Cardiac muscle cell (in vitro differentiated cells and primary cell): ENCODE data around the gene KLF2. TPM values are rescaled to one million over a fixed set of nuclear protein-coding genes. Genes with fewer than 3 reads are reported as not detected.
"Not testable (repeated sequence)": the region's sequence is repeated elsewhere in the genome, so short reads cannot be mapped to it uniquely, and the experiment has no call there.

Source experiments
- DNase-seq, 2 donors: peaks; one replicate each; pipeline versions ENCODE4 v3.0.0 to v3.0.0-alpha.2; 2010 to 2017; ENCODE audit warnings: low read depth in 1 of 2, low spot score in 1 of 2
- H3K27ac ChIP-seq: fragments of 200-600 bp; sonication (generic); 2 replicates; pipeline ENCODE4 v1.5.1; 2016
- H3K27me3 ChIP-seq: fragments of 200-600 bp; sonication (generic); 2 replicates; pipeline ENCODE4 v1.6.0; 2016; ENCODE audit warnings: control low read depth
- H3K36me3 ChIP-seq: fragments of 200-600 bp; sonication (generic); 2 replicates; pipeline ENCODE4 v1.5.1; 2016; ENCODE audit warnings: control low read depth
- H3K4me1 ChIP-seq: fragments of 200-600 bp; sonication (generic); 2 replicates; pipeline ENCODE4 v1.8.1; 2017; ENCODE audit warnings: low read depth, mild to moderate bottlenecking, mixed run types
- H3K4me3 ChIP-seq: fragments of 200-600 bp; sonication (generic); 2 replicates; pipeline ENCODE4 v1.5.1; 2016; ENCODE audit warnings: mild to moderate bottlenecking
- H3K9me3 ChIP-seq: fragments of 200-600 bp; sonication (generic); 2 replicates; pipeline ENCODE4 v1.5.1; 2017; ENCODE audit warnings: low read depth, mild to moderate bottlenecking, control low read depth
- CTCF ChIP-seq: IDR thresholded peaks from 2 replicates; pipeline ENCODE4 v1.5.1; 2012; ENCODE audit warnings: low read depth, mild to moderate bottlenecking, low read length
- polyA plus RNA-seq: library from polyadenylated mRNA; unstranded; fragments of >200 nt; fragmentation: Nextera tagmentation; extraction: Ambion mirVana; gene quantifications from 2 replicates; pipeline ENCODE4 v1.2.1, GENCODE V29; 2016
- total RNA-seq: library from RNA; depleted of rRNA; stranded (reverse); fragments of >200 nt; gene quantifications from 2 replicates; pipeline ENCODE4 v1.2.3, GENCODE V29; 2016

KLF2 gene
- total and polyA plus RNA-seq, 2 experiments from 2014 or later: 7.8 to 10.9 TPM

GRCh38 chr19:16340092-16340491, 15.5 kb downstream of the KLF2 start:
- DNase-seq: no peak
- H3K27ac ChIP-seq: no peak overlapping the region

GRCh38 chr19:16340654-16341053, 16.0 kb downstream of the KLF2 start:
- H3K27me3 ChIP-seq: no peaks in the 10 kb centered on the region
- TF ChIP-seq CTCF: no peak
- H3K4me1 ChIP-seq: peaks cover 17% of the 10 kb centered on the region
- no peak overlapping the region for H3K4me3 ChIP-seq
- no peak overlapping the region for H3K27ac ChIP-seq
- no peak for DNase-seq
- H3K36me3 ChIP-seq: no peaks in the 10 kb centered on the region
- no peaks in the 10 kb centered on the region for H3K9me3 ChIP-seq

More at GRCh38 chr19:16340092-16340491, 15.5 kb downstream of the KLF2 start:
- no peaks in the 10 kb centered on the region for H3K36me3 ChIP-seq
- H3K4me1 ChIP-seq: peaks cover 17% of the 10 kb centered on the region
- H3K4me3 ChIP-seq: no peak overlapping the region
- TF ChIP-seq CTCF: no peak
- no peaks in the 10 kb centered on the region for H3K27me3 ChIP-seq
- H3K9me3 ChIP-seq: no peaks in the 10 kb centered on the region

GRCh38 chr19:16342002-16342715, 17.5 kb downstream of the KLF2 start:
- H3K9me3 ChIP-seq: no peaks in the 10 kb centered on the region
- H3K27me3 ChIP-seq: no peaks in the 10 kb centered on the region
- no peaks in the 10 kb centered on the region for H3K36me3 ChIP-seq
- no peak for TF ChIP-seq CTCF
- H3K4me1 ChIP-seq: peaks cover 17% of the 10 kb centered on the region
- H3K27ac ChIP-seq: peak overlapping the region; percentile 69
- peak in 1 of 2 donors; percentile 36 for DNase-seq
- no peak overlapping the region for H3K4me3 ChIP-seq

DNA sequence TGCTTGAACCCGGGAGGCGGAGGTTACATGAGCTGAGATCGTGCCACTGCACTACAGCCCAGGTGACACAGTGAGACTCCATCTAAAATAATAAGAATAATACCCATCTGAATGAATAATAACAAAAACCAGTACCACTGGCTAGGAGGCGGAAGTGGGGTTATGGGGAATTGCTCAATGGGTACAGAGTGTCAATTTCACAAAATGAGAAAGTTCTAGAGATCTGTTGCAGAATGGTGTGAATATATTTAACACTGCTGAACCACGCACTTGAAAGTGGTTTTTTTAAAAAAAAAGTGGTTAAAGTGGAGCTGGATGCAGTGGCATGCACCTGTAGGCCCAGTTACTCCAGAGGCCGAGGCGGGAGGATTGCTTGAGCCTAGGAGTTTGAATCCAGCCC, 18.5 kb downstream of the KLF2 start:
- no peak for DNase-seq
- no peak overlapping the region for H3K27ac ChIP-seq
- H3K36me3 ChIP-seq: no peaks in the 10 kb centered on the region
- H3K4me3 ChIP-seq: no peak overlapping the region
- no peaks in the 10 kb centered on the region for H3K9me3 ChIP-seq
- no peak for TF ChIP-seq CTCF
- H3K27me3 ChIP-seq: no peaks in the 10 kb centered on the region
- H3K4me1 ChIP-seq: peaks cover 22% of the 10 kb centered on the region

DNA sequence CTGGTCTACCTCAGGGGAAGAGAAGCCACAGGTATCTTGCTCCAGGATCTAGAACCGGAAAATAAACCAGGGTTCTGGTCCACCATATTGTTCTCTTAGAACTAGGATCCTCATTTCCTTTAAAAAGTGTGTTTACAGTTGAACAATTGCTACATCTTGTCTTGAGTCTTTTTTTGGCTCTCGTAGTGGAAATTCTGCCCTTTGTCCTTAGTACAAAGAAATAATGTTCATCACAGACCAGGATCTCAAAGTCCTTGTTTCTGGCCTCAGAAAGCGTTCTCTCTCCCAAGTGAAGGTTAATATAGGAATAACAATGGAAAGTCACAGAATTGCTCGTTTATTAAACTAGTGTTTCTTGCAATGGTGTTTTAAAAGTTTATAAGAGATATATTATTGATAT, 20.8 kb downstream of the KLF2 start:
- H3K27ac ChIP-seq: no peak overlapping the region
- peaks cover 14% of the 10 kb centered on the region for H3K4me1 ChIP-seq
- no peaks in the 10 kb centered on the region for H3K27me3 ChIP-seq
- no peaks in the 10 kb centered on the region for H3K9me3 ChIP-seq
- H3K36me3 ChIP-seq: no peaks in the 10 kb centered on the region
- TF ChIP-seq CTCF: no peak
- no peak overlapping the region for H3K4me3 ChIP-seq
- DNase-seq: no peak

- peaks cover 11% of the 10 kb centered on the region for H3K4me1 ChIP-seq
- not testable (repeated sequence) for DNase-seq, H3K27ac ChIP-seq, H3K9me3 ChIP-seq, H3K36me3 ChIP-seq, H3K4me3 ChIP-seq, H3K27me3 ChIP-seq
Observed at GRCh38 chr19:16347099-16347498, 22.5 kb downstream of the KLF2 start.
